Astrocyte (in vitro differentiated cells and primary cell): Measurements from ENCODE around the gene ZCCHC2.

Experiments
- CTCF ChIP-seq: IDR thresholded peaks from 2 replicates; pipeline ENCODE4 v1.5.1; 2011; ENCODE audit warnings: low read depth, mild to moderate bottlenecking, inconsistent platforms, low read length, moderate library complexity; ENCODE audit not compliant: insufficient read depth
- EZH2 ChIP-seq: IDR thresholded peaks from 2 replicates; pipeline ENCODE4 v1.6.1; 2012; ENCODE audit warnings: mild to moderate bottlenecking, low read length, inconsistent platforms; ENCODE audit not compliant: insufficient read depth

DNA sequence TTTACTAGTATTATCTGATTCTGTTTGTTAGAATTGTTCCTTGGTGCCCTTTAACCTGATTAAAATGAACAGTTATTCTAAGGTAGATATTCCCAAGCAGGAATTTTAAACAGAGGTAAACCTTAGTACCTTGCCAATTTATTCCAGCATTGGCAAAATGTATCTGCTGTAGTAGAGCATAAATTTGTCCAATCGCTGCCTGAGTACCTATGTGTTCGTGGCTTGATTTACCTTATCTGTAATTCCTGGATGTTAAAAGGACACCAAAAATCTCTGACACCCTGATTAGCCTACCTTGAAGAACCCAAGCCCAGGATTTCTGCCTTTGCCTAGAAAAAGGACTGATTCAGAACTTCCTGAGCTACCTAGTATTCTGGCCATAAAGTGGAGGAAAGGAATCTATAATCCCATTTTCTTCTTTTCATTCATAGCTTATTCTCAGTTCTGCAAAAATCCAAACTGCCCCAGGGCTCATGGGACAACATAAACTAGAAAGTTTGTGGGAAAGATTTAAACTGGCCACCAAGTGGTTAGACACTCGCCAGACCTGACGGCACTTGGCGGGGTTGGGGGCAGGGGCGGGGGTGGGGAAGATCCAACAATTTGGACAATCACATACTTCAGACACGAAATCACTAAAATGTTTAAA is 16.2 kb upstream of the ZCCHC2 start:
- no peak for TF ChIP-seq EZH2
- TF ChIP-seq CTCF = no peak
